Islet precursor cell (in vitro differentiated cells): ENCODE data around the gene SUN3.

Experiments
- DNase-seq: peaks from one replicate; pipeline ENCODE4 v3.0.0-alpha.2; 2018

Gene SUN3

DNA sequence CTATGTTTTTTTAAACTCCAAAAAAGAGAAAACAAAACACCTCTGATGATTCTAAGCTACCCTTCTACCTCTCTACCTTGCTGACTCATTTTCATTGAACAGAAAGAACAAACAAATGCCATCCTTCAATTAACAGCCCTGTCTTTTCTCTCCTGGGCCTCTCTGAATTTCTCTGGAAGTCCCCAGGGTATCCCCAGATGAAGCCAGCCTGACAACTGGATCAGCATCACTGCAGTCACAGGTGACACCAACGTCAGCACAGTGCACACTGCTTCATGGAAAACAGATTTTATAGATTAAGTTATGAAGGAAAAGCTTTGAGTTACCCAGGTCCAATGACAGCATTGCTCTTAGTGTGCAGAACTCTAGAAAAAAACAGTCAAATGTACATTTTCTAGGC is 55.2 kb downstream of the SUN3 start:
- DNase-seq, result no peak

DNA sequence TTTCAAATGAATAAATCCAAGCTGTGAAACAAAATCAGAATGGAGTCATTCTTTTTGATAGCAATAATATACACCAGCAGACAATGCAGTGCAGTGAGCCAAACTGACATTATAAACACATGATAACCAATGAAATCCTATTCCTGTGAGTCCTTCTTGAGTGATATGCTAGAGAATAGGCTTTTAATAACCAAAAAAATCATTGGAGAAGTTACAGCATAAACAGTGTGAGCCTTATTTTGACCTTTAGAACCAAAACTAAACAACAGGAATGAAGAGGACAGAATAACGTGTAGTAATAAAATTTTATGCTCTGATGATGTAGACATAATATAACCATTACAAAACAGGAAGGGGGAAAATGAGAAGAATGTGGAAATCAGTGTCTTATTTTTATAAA is 58.1 kb downstream of the SUN3 start:
- DNase-seq, result no peak

DNA sequence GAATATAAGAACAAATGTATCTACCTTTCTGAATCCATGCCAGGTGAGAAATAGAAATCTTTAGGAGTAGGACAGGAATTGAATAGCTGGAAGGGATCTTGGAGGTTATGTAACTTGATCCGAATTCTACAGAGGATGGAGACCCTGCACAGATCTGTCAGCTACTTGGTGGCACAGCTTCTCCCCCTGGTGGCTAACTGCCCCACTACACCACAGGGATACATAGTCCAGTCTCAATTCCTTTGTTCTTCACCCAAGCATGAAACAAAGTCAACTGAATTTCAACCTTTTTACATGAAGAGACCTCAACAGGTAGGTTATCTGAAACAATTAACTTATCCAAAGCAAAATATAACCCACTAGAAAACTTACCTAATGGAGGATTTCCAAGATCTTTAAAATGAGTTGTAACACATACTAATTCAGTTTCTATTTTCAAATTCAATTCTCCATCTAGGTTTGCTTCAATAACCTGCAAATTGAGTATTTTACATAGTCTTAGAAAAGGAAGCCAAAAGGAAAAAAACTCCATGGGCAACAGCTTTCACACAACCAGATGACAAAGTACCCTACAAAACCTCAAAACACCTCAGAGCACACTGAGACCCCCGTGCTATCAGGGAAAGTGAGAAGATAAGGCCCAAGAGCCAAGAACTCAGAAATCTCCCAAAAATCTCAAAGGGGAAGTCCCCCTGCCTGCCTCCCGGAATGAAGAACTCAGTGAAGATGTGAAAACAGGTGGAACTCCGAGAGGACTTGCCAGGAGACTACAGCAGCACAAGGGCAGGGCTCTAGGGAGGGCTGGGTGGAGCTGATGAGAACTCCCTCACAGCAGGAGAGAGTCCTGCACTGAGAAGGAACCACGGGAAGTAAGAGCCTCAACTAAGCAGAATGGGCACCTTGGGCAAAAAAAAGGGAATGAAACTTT is 59.8 kb downstream of the SUN3 start:
- peak; percentile 86 for DNase-seq

DNA sequence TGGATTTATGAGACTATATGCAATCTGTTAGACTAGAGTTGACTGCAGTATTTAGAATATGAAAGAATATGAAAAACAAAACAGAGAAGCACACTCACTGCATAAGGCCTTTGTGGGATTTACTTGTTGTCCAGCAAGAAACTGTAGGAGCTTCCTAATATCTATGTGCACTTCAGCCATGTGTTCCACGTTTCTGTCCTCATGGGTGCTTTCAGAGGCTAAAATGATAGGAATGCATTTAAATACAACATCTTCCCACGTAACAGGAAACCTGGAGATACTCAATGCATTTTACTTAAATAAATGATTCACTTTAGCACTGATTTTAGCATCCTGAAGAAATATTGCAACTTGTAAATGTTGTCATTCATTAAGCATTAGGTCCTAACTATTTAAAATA is 61.2 kb downstream of the SUN3 start:
- DNase-seq, result no peak

DNA sequence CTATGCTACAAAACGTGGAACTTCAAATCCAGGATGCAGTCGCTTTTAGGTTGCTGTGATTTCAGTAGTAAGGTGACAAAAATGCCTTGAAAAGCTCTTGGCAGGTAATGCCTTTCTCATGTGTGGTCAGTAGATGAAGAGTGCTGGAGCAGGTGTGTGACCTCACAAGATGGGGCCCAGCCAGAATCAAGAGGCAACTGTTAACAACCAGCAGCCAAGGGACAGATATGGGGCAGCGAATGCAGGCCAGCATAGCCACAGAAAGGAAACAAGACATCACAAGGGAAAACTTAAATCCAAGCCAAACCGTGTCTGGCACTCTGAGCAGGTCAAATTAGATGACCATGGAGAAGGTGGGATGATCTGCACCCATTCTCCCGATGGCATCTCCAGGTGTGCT is 61.8 kb downstream of the SUN3 start:
- DNase-seq, result no peak

DNA sequence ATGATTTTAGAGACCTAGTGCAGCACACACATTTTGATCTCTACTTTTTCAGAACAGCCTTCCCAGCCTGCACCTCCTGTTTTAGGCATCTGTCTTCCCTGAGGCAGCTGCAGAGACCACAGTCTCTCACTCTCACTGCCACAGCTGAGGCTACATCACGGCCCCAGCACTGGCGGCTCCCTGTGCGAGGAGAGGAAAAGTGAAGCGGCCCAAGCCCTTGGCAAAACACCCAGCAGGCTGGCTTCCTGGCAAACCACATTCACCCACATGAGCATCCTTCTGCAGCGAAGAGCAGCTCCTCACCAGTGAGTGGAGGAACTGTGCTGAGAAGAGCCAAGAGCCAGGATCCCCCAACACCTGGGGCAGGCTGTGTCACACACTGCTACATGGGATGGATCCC is 63.5 kb downstream of the SUN3 start:
- no peak for DNase-seq

DNA sequence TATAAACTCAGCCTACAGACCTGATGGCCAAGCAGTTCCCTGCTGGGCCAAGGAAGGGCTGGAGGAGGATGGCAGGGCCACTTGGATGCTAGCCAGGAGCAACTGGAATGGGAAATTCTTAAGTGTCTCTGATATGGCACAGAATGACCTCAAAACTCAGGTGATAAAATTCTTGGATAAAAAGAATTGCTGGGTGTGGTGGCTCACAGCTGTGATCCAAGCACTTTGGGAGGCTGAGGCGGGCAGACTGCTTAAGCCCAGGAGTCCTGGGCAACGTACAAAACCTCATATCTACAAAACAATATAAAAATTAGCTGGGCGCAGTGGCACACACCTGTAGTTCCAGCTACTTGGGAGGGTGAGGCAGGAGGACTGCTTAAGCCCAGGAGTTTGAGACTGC is 66.6 kb downstream of the SUN3 start:
- DNase-seq, result no peak

DNA sequence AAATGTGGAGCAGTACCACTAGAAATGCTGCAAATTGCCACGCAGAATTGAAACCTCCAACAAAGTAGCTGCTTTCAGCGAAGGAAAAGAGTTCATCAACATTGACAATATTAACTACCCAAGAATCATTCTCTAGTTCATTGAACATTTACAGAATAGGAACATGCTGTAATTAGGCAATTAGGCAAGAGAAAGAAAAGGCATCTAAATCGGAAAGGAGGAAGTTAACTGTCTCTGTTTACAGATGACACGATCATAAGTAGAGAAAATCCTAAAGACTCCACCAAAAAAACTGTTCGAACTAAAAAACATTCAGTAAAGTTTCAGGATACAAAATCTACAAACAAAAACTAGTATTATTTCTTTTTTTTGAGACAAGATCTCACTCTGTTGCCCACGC is 71.8 kb downstream of the SUN3 start:
- DNase-seq, result no peak

DNA sequence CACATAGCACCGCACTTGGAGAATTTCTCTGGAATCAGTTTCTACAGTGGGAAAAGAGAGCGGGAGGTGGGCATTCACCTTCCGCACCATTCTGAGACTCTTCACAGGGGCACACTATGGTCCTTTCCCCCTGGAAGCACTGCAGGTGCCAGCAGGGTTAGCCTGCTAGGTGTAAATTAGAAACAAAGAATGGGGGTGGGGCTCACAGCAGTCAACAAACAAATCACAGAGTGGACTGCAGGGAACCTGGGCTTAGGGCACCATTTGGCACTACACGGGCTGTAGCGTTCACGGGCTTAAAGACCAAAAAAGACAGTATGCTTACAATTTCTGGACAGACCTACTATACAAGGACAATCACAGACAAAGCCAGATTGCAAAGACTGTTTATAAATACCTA is 72.7 kb downstream of the SUN3 start:
- DNase-seq, result peak; percentile 29

DNA sequence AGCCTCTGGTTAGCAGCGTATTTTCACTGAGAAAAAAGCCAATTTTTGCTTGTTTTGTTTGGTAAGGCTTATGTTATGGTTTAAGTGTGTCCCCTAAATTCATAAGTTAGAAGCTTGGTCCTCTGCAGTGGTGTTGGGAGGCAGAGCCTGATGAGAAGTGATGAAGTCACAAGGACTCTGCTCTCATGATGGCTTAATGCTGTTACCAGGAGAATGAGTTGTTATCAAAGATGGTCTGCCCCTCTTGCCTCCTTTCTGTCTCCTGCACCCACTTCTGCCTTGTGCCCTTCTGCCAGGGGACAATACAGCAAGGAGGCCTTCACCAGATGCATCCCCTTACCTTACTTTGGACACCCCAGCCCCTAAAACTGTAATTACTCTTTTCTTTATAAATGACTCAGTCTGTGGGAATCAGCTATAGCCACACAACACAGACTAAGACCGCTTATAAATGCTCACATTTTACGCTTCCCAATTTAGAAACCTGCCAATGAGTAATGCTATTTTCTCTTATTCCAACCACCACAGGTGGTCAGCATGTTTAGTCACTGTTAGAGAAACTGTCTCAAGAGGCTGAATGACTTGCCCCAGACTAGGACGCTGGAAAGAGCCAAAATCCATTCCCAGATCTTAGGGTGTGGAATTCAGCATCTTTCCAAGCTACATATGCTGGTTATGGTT is 74.5 kb downstream of the SUN3 start:
- DNase-seq, result peak; percentile 24

DNA sequence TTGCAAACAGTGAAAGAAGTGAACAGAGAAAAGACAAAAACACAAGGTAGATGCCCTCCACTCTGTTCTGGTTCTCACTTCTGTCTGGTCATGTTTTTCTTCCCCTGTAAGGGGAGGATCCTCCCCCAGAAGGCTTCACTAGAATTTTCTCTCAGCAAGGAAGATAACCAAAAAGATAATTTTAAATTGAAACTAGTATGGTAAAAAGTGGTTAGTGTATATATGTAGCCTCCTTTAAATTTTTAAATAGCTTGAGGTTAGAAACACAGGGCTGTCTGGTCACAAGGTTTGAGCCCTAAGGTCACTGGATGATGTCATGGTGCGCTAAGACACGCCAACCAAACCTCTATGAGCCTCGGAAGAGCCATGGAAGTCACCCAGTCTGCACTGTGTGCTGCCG is 75.1 kb downstream of the SUN3 start:
- DNase-seq, result peak; percentile 10

DNA sequence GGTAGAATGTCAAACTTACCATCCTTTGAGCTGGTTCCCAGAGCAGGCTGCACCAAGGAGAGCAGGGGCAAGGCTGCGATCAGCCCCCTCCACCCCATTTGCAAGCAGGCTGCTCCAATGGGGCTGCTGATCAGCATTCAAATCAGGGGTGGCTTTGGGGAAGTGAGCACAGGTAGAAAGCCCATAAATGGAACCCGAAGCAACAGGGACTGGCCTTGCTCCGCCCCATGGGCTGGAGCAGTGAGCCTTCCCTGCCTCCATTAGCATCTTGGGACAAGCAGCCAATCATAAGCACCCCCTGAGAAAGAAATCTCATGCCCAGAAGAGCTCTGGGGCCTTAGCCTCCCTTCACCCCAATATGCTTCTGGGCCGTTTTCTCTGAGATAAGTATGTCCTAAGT is 76.7 kb downstream of the SUN3 start:
- DNase-seq, result peak; percentile 28

DNA sequence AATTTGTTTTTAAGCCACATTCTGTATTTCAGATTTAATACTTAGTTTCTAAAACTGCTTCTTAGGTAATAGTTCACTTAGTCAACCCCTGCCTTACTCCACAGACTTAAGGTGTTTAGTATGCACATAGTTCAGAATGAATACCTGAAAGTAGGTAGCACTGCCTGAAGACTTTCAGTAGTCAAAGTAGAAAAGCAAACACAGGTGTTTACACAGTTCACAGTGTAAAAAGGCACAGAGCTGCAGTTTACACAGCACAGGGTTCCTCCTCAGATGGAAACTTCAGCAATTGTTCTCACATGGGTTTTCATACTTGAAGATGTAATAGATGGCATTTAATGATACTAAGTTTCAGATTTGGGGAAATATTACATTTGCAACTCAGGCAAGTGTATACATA is 77.5 kb downstream of the SUN3 start:
- no peak for DNase-seq

DNA sequence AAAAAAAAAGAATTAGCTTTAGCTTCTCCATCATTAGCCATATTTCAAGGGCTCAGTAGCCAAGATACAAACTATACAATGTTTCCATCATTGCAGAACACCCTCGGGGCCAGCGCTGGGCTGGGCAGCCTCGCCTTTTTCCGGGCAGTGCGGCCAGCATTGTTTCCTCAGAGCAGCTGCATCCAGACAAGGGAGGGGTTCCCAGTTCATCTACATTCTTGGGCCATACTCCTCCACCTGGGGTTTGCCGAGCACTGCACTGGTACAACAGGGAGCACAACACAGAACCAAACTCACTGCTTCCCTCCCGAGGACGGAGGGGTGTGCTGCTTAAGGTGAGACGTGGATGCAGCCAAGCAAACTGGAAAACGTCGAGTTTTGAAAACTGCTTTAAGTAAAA is 78.2 kb downstream of the SUN3 start:
- peak; percentile 51 for DNase-seq

DNA sequence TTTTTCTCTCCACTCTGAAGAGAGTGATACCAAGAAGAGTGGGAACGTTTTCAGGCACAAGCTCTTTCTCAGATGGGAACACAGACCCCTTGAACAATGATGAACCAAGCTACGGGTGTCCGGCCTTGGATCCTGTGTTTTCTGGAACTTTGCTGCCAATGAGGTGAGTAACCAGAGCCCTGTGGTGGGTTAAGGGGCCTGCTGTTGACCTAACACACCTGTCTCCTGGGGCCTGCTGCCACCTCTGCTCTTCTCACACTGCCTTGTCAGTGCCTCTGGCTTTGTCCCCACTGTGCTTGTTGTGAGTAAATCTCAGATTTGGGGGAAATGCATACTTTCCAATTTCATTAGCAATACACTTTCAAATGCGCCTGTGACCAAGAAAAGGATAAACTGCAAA is 79.2 kb downstream of the SUN3 start:
- peak; percentile 46 for DNase-seq

DNA sequence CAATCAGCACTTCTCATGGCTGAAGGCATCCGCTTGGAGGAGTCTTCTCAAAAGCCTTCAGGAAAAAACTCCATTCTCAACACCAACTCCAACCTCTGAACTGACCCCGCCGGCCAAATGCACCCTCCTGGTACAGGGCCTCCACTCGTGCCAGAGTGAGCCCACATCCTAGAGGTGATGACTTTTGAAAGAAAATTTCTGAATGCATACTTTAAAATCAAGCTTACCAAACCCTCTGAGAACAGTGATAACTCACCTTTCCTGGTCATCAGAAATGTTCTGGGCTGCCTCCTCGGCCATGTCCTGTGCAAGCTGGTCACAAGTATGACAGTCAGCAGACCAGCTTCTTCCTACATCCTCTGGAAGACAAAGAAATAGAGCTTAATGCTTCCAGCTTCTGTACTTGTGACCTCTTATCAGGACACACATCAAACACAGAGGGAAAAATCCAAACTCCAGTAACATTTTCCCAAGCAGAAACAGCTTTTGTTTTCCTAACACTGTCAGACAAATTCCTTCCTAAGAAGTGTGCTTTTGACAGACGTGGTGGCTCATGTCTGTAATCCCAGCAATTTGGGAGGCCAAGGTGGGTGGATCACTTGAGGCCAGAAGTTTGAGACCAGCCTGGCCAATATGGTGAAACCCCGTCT is 80.6 kb downstream of the SUN3 start, which contains the start of gene PKD1L1:
TSS of gene PKD1L1 (minus strand) at position 326 of the 650 bp plus-strand sequence. CDS start at position 300, 26 bp downstream.
- DNase-seq, result peak; percentile 49

DNA sequence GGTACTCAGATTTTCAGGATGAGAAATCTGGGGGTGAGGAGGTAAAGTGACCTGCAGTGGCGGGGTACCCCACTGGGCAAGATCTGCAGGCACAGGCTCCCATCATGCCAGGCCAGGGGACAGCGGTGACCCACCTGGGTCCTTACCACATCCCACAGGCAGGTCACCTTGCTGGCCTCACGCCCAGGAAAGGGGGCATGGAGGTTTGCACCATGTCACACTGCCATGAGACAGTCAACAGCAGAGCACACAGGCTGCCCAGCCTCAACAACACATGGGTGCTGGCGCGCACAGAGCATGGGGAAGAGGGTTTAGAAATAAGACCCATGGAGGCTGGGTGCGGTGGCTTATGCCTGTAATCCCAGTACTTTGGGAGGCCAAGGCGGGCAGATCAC is 81.6 kb downstream of the SUN3 start:
- DNase-seq, result no peak

DNA sequence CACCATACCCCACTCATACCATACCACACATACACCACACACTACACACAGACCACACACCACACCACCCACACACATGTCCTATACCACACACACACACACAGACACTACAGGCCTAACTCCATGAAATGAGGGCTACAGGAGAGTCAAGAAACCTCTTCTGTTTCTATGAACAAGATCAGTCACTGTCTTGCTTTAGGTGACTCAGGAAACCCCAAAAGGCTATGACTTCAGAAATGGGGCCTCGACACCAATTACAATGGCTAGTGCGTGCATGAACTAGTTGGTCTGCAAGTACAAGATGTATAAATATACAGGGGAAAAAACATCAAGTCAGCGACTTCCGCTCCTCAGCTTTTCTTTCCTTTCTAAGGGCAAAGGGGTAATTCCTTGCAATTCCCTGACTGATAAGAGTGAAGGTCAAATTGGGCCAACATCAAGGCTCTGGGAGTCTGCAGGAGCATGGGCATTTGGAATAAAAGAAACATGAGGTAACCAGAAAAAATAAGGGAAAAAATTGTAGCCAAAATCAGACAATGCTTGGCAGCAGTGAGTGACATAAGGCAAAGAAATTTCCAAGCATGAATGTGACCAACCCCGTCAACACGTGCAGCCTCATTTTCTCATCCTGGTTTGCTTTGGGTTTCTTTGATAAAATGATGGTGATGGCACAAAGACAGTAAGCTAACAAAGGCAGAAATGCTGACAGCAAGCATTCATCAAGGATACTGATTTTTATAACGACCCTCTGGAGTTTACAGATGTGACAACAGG is 82.1 kb downstream of the SUN3 start:
- DNase-seq, result peak; percentile 19

DNA sequence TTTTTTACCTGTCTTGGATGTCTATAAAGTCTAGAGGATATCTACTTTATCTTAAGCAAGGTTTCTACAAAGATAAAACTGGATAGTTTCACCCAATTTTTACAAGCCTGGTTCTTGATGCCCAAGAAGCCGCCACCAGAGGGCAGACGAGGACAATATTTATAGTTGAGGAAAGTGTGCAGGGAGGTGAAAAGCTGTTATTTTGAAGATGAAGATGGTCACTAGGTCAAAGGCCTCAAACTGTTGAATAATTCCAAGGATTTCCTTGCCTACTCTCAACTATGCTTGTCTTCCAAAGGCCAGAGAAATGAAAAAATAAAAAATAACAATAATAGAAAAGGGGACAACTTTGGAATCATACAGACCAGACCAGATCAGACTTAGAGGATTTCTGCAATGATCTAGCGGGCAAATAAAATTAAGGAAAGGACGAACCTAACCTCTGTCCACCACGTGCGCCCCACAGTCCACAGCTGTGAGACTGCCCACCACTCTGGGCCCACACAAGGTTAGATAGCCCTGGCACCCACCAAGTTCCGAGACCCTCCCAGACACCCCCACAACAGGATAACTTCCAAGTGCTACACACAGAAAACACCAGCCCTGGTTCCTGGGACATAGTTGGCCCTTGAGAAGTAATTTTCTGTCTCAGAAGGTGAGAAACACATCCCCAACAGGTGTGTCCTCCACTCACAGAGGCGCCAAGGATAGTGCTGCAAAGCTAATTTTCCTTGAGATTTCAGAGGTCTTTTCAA is 83.5 kb downstream of the SUN3 start:
- DNase-seq, result peak; percentile 75

DNA sequence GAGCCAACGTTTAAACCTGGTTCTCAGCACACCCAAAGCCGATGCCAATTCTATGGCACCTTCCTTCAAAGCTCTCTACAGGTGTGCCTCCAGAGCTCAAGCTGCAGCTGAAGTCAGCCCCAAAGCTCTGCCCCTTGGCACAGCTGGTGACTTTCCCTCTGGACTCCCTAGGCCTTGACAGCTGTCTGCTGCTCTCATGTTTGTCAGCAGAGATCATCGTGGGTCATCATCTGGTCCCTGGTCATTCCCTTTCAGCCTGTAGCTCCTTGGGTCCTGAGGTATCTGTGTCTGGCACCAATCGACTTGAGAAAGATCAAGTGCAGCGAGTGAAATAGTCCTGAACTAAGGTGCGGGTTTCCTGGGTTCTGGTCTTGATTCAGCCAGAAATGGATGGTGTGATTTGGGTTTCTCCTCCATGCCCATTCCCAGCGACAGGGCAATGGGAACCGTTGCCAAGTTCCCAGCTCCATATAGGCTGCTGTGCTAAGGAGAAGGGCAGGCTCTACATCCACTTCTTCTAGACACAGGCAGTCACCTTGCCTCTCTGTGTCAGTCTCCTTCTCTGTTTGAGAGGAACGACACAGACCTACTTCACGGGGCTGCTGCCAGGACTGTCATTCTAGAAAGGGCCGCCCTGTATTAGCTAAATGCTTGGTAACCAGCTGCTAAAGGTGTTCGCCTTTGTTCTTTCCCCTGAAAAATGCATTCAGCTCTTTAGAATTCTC is 84.2 kb downstream of the SUN3 start:
- peak; percentile 39 for DNase-seq

DNA sequence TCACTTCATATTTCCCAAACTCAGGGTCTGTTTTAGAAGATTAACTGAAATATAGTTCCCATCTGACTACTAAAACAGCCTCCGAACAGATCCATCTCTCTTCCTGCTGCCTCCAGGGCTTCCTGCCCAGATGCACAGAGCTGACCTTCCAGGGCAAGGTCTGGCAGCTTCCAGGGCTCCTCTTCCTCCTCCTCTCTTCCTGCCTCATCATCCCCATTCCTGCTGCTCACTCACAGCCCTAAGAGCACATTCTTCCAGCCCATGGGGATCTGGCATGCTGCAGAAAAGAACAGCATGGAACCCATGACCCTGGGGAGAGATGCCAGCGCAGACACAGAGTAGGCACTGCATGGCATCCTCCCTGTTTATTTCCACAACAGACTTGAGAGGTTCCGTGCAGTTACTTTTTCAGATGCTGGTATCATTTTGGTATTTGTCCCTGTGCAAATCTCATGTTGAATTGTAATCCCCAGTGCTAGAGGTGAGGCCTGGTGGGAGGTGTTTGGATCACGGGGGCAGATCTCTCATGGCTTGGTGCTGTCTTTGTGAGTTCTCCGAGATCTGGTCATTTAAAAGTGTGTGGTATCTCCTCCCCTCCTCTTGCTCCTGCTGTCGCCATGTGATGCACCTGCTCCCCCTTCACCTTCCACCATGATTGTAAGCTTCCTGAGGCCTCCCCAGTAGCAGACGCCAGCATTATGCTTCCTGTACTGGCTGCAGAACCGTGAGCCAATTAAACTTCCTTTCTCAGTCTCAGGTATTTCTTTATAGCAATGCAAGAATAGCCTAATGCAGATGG is 85.0 kb downstream of the SUN3 start:
- peak; percentile 47 for DNase-seq
